Stimulated activated CD4-positive, alpha-beta T cell treated with anti-CD3 and anti-CD28 coated beads, Interleukin-1b, Interleukin-23, amount 100 ng/mL, for 1 hour (primary cell): ENCODE results near the gene SNX7.

Experiments used
- DNase-seq, 2 donors: peaks; one replicate each; pipeline ENCODE4 v3.0.0-alpha.2; 2020; ENCODE audit warnings: low read depth in 2 of 2

The SNX7 gene

DNA sequence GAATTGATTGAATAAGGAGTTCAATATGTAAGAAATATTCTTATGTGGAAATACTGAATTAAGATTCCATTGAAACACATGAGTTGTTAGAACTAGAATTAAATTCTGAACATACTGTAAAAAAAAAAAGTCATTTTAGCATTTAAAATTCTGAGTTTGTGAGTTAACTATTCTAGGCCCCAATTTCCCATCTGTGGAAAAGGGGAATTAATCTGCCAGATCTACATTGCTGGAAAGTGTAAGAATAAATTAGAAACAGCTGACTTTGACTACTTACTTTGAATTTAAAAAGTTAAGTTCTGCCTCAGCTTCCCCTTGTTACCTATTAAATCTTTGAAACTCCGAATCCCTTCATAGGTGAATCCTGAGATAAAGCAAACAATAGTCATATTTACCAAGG is 103.0 kb downstream of the SNX7 start:
- DNase-seq: no peak

GRCh38 chr1:98766255-98766654 is 104.7 kb downstream of the SNX7 start:
- no peak for DNase-seq

- DNase-seq: no peak
Observed at GRCh38 chr1:98769162-98769561, 107.6 kb downstream of the SNX7 start.

DNA sequence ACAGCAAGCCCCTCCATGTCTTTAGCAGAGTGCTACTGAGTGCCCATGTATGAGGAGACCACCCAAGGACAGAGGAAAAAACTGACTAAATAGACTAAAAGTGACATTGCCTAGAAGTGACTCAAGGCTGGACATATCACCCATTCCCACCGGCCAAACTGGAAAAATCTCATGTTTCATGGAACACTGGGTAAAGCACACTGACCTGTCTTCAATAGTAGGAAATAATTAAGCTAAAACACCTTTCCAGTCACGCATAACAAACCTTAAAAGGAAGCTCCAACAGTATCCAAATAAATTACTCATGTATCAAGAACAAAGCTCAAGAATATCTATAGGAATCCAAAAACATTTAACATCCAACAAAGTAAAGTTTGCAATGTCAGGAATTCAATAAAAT is 120.4 kb downstream of the SNX7 start:
- DNase-seq: no peak

DNA sequence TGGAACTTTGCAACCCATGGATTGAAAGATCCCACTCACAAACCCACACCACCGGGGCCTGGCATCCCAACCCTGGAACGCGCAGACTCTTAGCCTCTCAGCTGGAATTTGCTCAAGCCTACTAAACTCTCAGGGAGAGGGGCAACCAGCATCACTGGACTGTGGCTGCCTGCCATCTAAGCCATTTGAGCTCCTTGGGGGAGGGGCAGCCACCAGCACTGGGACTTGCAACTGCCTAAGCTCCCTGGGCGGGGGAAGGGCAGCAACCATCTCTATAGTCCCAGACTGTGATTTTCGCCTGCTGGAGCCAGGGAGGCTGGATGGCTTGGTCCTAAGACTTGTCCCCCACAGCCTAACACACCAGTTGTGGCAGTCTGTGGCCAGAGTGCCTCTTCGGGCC is 122.3 kb downstream of the SNX7 start:
- DNase-seq: no peak

- DNase-seq: no peak
Observed at GRCh38 chr1:98791498-98791897, 130.0 kb downstream of the SNX7 start.

DNA sequence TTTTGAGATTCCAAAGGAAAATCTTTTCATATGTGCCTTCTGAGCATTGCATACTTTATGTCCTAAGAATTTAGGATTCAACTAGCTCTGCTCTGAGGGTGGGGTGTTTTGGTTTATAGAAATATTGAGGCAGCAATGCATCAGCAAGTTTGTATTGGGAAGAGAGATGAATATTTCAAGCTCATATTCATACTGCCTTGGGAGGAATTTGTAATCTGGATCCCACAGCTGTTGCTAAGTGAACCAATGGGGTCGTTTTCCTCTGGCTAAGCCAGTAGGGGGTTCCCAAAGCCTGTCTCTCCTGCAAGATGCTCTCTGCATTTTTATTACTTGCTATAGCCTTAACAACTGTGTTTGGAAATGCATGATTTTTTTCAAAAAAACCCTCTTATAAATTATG is 130.6 kb downstream of the SNX7 start:
- DNase-seq: no peak

GRCh38 chr1:98793136-98793535 is 131.6 kb downstream of the SNX7 start:
- no peak for DNase-seq

DNA sequence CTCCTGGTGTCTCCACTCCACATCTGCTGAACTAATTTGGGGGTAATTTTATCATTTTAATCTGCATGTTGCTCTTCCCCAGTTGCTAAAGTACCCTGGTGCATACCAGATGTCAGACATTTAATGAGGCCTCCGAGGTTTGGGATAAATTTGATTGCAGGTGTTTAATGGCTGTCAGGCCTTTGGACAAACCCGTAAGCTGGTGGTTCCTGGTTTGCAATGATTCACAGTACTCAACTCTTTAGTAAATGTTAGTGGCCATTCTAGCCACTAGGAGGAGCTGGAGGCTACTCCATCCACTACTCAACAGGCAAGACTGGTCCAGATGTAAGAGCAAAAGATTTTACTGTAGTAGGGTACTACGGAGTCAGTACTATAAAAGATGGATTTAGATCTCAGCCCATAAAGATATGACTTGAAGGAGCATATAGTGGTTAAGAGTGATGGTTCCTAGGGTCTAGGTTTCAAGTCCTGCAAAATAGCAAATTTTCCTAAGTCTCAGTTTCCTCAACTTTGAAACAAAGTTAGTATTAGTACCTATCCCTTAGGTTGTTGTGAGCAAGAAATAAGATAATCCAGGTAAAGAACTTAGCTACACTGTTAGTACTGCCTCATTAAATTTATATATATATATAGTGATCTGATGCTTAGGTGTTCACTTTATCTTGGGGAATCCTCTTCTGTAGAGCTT is 132.8 kb downstream of the SNX7 start:
- peak in 1 of 2 donors; percentile 6 for DNase-seq

DNA sequence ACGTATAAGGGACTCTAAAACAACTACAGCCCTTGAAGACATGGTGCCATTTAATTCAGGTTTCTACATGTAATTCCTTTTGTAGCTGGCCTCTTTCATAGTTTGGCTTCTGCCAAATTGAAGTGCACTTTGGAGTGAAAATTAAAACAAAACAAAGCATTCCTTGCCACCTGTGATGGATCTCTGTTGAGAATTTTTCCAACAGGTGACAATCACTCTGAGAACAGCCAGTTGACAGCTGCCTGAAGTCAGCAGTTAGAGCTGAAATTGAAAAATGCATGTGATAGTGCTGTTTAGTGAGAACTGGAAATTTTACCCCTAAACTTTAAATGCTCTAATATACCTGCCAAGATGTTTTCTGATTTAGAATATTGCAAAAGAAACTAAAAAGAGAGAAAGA is 134.5 kb downstream of the SNX7 start:
- DNase-seq: no peak

GRCh38 chr1:98797506-98797905 is 136.0 kb downstream of the SNX7 start:
- no peak for DNase-seq
